Gastroesophageal sphincter (tissue), 4 donors: ENCODE measurements around the gene KIAA0586. TPM values are rescaled to one million over a fixed set of nuclear protein-coding genes. Genes with fewer than 3 reads are reported as not detected.

Experiments used
- ATAC-seq: fragments of 150-250 bp; one replicate; pipeline ENCODE4 v1.9.1; 2016; ENCODE audit warnings: mild to moderate bottlenecking, moderate library complexity
- H3K27ac ChIP-seq, 4 donors: fragments of 200-600 bp; sonication (generic) in 3 of 4; 1 replicate in 3 of 4; 2 replicates in 1 of 4; pipeline ENCODE4 v1.5.1; 2016 to 2019
- H3K27me3 ChIP-seq: fragments of 200-600 bp; sonication (generic); one replicate; pipeline ENCODE4 v1.5.1; 2019
- H3K36me3 ChIP-seq, 2 donors: fragments of 200-600 bp; sonication (generic); one replicate each; pipeline ENCODE4 v1.5.1; 2019; ENCODE audit warnings: control low read depth in 1 of 2
- H3K4me1 ChIP-seq, 3 donors: fragments of 200-600 bp; sonication (generic); 1 replicate in 2 of 3; 2 replicates in 1 of 3; pipeline ENCODE4 v1.5.1; 2016 to 2019; ENCODE audit warnings: control low read depth in 2 of 3
- H3K4me3 ChIP-seq, 2 donors: fragments of 200-600 bp; sonication (generic); one replicate each; pipeline ENCODE4 v1.5.1; 2019; ENCODE audit warnings: mild to moderate bottlenecking in 1 of 2, moderate library complexity in 1 of 2
- H3K9me3 ChIP-seq, 3 donors: fragments of 200-600 bp; sonication (generic); one replicate each; pipeline ENCODE4 v1.5.1; 2017 to 2019; ENCODE audit warnings: control low read depth in 2 of 3
- EP300 ChIP-seq: sonication (generic); formaldehyde crosslinking; IDR thresholded peaks from one replicate; pipeline ENCODE4 v1.6.1; 2017; ENCODE audit warnings: antibody characterized with exemption, mild to moderate bottlenecking
- POLR2A ChIP-seq, 2 donors: fragments of 450-650 bp; IDR thresholded peaks; one replicate each; pipeline ENCODE4 v1.6.1; 2017; ENCODE audit warnings: antibody characterized with exemption in 2 of 2, mild to moderate bottlenecking in 2 of 2, moderate library complexity in 1 of 2
- POLR2AphosphoS5 ChIP-seq: sonication (generic); formaldehyde crosslinking; IDR thresholded peaks from one replicate; pipeline ENCODE4 v1.6.1; 2017; ENCODE audit warnings: antibody characterized with exemption
- WGBS, 2 donors: methylation state at CpG; one replicate each; pipeline ENCODE4 v1.1.5; 2018; ENCODE audit warnings: low coverage in 1 of 2; 5-methylcytosine and 5-hydroxymethylcytosine counted together
- total RNA-seq, 4 donors: library from RNA; depleted of rRNA; stranded (reverse); fragments of >200 nt; gene quantifications; one replicate each; pipeline ENCODE4 v1.1.0, GENCODE V29; 2016
- TF ChIP-seq, protein P1 (sequence below), 4 experiments: fragments of 200-600 bp in 2 of 4; fragments of 450-650 bp in 2 of 4; sonication (generic) in 1 of 4; IDR thresholded peaks; one replicate each; pipeline ENCODE4 v1.5.1; 2017 to 2019; ENCODE audit warnings: antibody characterized with exemption in 4 of 4, mild to moderate bottlenecking in 2 of 4, moderate library complexity in 2 of 4

The KIAA0586 gene
- total RNA-seq = 10 to 100 TPM; 11.6 to 22.4 (median 18.0) TPM

DNA sequence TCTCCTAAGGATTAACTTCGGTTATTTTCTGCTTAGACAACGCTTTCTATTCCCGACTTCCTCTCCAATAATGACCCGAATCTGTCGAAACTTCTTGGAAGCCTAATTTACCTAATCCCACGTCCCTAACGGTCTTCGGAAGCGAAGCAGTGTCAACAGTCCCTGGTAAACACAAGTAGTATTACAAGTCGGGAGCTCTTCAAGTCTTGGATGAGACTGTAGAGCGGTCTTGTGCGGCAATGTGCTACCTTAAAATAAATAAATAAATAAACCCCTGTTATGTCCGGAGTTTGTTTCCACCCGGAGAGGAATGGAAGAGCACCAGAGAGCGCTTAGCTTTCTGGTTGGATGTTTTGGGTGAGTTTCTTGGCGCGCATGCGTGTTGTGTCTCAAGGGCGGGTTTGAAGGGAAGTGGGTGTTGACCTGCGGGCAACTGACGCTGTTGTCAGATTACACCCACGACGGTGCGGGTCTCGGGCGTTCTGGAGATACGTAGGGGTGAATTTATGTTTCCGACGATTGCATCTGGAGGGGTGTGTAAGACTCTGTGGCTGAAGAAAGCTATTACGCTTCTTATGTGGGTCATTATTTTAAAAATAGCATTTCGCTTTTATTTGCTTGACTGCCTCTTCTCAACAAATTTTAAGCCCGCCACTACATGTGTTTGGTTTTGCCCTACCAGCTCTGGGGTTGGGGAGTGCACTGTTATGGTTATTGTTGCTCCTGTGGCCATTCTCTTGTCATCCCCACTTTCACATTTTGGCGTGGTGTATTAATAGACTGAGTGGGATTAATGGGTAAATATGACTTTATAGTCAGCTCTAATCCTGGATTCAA lies at the start of gene KIAA0586, which contains the start of gene TIMM9:
Gene KIAA0586 (plus strand): TSS at position 439 of the 837 bp plus-strand sequence. CDS start 546 bp downstream, outside the sequence.
Gene TIMM9 (minus strand): TSS at position 251 of the 837 bp plus-strand sequence. CDS start 15,586 bp downstream, outside the sequence.
- Histone ChIP-seq H3K36me3 (peaks cover 0 to 38% of the 10 kb centered on the region in 2 donors), H3K4me1 (peaks cover 5 to 44% (median 17%) of the 10 kb centered on the region in 3 donors), H3K4me3 (peak within 1 kb of the TSS; percentile 82 to 100), H3K27ac (peak within 1 kb of the TSS; percentile 84 to 100 (median 90)), H3K9me3 (no peaks in the 10 kb centered on the region), H3K27me3 (no peaks in the 10 kb centered on the region)
- 0% methylated on average over 30 to 33 of the region's 33 CpGs for WGBS, 2 donors
- TF ChIP-seq POLR2AphosphoS5 = peak; percentile 90
- TF ChIP-seq POLR2A (IDR thresholded peaks at IDR 0.05) = peak; percentile 68 to 70
- no peak for TF ChIP-seq EP300
- TF ChIP-seq, protein P1, sequence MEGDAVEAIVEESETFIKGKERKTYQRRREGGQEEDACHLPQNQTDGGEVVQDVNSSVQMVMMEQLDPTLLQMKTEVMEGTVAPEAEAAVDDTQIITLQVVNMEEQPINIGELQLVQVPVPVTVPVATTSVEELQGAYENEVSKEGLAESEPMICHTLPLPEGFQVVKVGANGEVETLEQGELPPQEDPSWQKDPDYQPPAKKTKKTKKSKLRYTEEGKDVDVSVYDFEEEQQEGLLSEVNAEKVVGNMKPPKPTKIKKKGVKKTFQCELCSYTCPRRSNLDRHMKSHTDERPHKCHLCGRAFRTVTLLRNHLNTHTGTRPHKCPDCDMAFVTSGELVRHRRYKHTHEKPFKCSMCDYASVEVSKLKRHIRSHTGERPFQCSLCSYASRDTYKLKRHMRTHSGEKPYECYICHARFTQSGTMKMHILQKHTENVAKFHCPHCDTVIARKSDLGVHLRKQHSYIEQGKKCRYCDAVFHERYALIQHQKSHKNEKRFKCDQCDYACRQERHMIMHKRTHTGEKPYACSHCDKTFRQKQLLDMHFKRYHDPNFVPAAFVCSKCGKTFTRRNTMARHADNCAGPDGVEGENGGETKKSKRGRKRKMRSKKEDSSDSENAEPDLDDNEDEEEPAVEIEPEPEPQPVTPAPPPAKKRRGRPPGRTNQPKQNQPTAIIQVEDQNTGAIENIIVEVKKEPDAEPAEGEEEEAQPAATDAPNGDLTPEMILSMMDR (IDR thresholded peaks at IDR 0.05) = no peak
- ATAC-seq = peak; percentile 98

GRCh38 chr14:58390830-58391229 lies 36.7 kb upstream of the KIAA0586 start:
- WGBS, 2 donors = 67 to 86% methylated on average over 1 to 2 of the region's 2 CpGs
- TF ChIP-seq, protein P1 (IDR thresholded peaks at IDR 0.05) = no peak
- TF ChIP-seq POLR2AphosphoS5 (no peak), EP300 (no peak), POLR2A (IDR thresholded peaks at IDR 0.05) (no peak)
- H3K4me3 ChIP-seq = no peak overlapping the region
- H3K27me3 ChIP-seq = no peaks in the 10 kb centered on the region
- H3K27ac ChIP-seq = no peak overlapping the region
- ATAC-seq = no peak
- no peaks in the 10 kb centered on the region for H3K9me3 ChIP-seq
- H3K4me1 ChIP-seq = peaks cover 0 to 8% (median 0%) of the 10 kb centered on the region in 3 donors
- H3K36me3 ChIP-seq = peaks cover 0 to 4% of the 10 kb centered on the region in 2 donors

DNA sequence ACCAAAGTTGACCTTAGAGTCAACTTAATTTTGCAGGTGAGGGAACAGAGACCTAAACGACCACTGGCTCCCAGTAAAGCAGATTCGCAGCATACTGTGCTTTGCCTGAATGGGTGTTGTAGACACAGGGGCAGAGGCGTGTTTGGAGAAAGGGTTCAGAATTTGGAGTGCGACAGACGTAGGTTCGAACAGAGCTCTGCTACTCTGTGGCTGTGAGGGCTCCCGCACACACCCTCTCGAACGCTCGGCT lies 32.0 kb upstream of the KIAA0586 start:
- 2 to 25% methylated on average over 4 to 6 of the region's 10 CpGs for WGBS, 2 donors
- H3K27me3 ChIP-seq = no peaks in the 10 kb centered on the region
- H3K4me1 ChIP-seq = peaks cover 0 to 17% (median 0%) of the 10 kb centered on the region in 3 donors
- no peak for ATAC-seq
- H3K9me3 ChIP-seq = no peaks in the 10 kb centered on the region
- no peaks in the 10 kb centered on the region for H3K36me3 ChIP-seq
- H3K27ac ChIP-seq = peak overlapping the region in 3 of 4 donors; percentile 81 to 89 (median 85)
- TF ChIP-seq EP300 = no peak
- TF ChIP-seq, protein P1 (IDR thresholded peaks at IDR 0.05) = no peak
- TF ChIP-seq POLR2A (IDR thresholded peaks at IDR 0.05) = no peak
- no peak for TF ChIP-seq POLR2AphosphoS5
- H3K4me3 ChIP-seq = peak overlapping the region; percentile 59 to 74

DNA sequence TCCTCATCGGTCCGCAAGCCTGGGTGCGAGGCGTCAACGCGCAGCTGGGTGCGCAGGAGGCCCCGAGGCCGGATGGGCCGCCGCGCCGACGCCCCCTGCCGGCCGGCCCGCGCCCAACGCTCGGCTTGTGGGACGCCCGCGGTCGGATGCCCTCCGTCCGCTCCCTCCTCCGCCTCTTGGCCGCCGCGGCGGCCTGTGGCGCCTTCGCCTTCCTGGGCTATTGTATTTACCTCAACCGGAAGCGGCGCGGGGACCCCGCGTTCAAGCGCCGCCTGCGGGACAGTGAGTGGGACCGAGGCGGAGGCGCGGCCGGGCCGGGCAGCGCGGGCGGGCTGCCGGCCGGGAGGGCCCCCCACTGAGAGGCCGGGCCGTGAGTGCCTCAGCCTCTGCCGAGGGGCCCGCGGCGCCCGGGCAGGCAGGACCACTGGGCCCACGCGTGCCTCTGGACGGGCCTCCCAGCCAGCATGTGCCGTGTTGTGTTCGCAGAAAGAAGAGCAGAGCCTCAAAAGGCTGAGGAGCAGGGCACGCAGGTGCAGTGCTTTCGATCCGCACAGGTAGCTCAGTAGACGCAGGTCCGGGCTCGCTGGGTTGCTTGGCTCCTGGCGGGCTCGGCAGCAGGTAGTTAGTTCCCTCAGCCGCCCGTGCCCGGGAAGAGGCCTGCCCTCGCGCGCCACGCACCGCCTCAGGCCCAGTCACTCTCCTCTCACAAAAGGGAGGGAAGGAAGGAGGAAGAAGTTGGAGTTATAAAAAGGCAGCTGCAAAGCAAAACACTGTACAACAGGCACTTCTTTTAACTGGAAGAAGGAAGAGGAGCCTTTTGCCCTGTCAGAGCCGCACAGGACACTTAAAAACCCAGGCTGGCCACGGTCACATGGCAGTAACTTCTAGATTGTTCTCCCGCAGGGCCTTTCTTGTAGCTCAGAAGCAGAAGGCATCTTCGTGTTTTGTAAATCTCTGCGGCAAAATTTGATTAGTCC lies 31.4 kb upstream of the KIAA0586 start, which contains the start of gene TOMM20L:
Gene TOMM20L (plus strand): TSS at position 119 of the 977 bp plus-strand sequence. CDS start 28 bp downstream, at position 147.
- WGBS, 2 donors = 46 to 96% methylated on average over 4 to 10 of the region's 86 CpGs
- H3K36me3 ChIP-seq = no peaks in the 10 kb centered on the region
- peak within 1 kb of the TSS; percentile 59 to 74 for H3K4me3 ChIP-seq
- TF ChIP-seq POLR2AphosphoS5 (no peak), POLR2A (IDR thresholded peaks at IDR 0.05) (peak; percentile 36 to 41), EP300 (no peak)
- TF ChIP-seq, protein P1 (IDR thresholded peaks at IDR 0.05) = peak; percentile 89 to 92 (median 90)
- no peaks in the 10 kb centered on the region for H3K9me3 ChIP-seq
- peaks cover 0 to 17% (median 0%) of the 10 kb centered on the region in 3 donors for H3K4me1 ChIP-seq
- ATAC-seq = peak; percentile 95
- H3K27me3 ChIP-seq = no peaks in the 10 kb centered on the region
- H3K27ac ChIP-seq = peak within 1 kb of the TSS; percentile 64 to 89 (median 83)
